ENCODE data around the gene SFMBT2. TPM values are rescaled to one million over a fixed set of nuclear protein-coding genes. Genes with fewer than 3 reads are reported as not detected.

Gene SFMBT2
- total and polyA plus RNA-seq, 2 of the 13 experiments (the other 11 are each of a cell fraction or from before 2014, with no cell fraction given): 0.01 to 0.02 TPM

DNA sequence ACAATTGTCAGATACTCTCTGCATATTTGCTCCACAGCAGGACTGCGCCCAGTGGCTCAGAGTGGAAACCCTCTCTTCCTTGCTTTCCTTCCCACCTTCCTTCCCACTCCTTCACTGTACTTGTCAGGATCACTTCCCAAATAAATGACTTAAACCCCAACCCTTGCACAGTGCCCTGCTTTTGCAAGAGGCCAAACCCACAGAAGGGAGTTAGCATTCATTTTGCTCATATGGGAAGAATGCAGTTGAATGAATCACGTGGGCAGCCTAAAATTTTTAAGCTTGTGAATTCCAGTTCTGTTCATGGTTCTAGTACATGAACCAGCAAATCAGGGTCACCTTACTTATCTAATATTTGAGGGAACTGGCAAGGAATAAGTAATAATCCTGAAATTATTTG is 47.7 kb upstream of the SFMBT2 start:
- in situ Hi-C loops (cut with HindIII; ENCODE audit: extremely low pct_ligation_motif_present, low pct_unique_long_range_greater_than_20kb) (no loop called here), intact Hi-C loops (cut with micrococcal nuclease; ENCODE audit: unreplicated experiment) (no loop called here)
- H3K27me3 ChIP-seq (ENCODE audit: control insufficient read depth in 1 of 2, insufficient read depth in 2 of 2, low read length in 2 of 2): peaks cover 3 to 13% of the 10 kb centered on the region in 2 experiments; a peak in 3 of 5 replicates
- no TSS peak for BruUV-seq (replicated peaks)
- no peaks in the 10 kb centered on the region for H4K20me1 ChIP-seq (ENCODE audit: insufficient read depth, low read length)
- POLR2A ChIA-PET: no interaction called here
- no peak overlapping the region for H2AFZ ChIP-seq (ENCODE audit: low read length)
- no peak overlapping the region for H3K27ac ChIP-seq (ENCODE audit: extremely low read length, insufficient read depth, low read length)
- DNase-seq (ENCODE audit: low spot score) (no peak), ATAC-seq (no peak), FAIRE-seq (no peak)
- no peaks in the 10 kb centered on the region for H3K36me3 ChIP-seq (replicated peaks in 1 of 2; ENCODE audit: control insufficient read depth in 1 of 2, insufficient read depth in 2 of 2, low read length in 2 of 2)
- no peaks in the 10 kb centered on the region for H3K4me1 ChIP-seq (ENCODE audit: insufficient read depth, low read length)
- 0% methylated on average over 2 of the region's 2 CpGs for WGBS (ENCODE audit: low lambda C conversion rate)
- no peaks in the 10 kb centered on the region for H3K79me2 ChIP-seq (ENCODE audit: insufficient read depth, low read length)
- no peaks in the 10 kb centered on the region for H3K9me3 ChIP-seq (ENCODE audit: low read length)
- H3K4me3 ChIP-seq (replicated peaks in 1 of 3; ENCODE audit: insufficient read depth in 1 of 3, low read depth in 2 of 3, low read length in 3 of 3): no peak overlapping the region
- H3K9ac ChIP-seq (ENCODE audit: insufficient read depth, low read depth, low read length): no peak overlapping the region
- H3K4me2 ChIP-seq (ENCODE audit: low read depth, low read length): no peak overlapping the region
- TF ChIP-seq ZNF143 (CRISPR knock-in tag; IDR thresholded peaks at IDR 0.05) (no peak), ZNF18 (CRISPR knock-in tag; IDR thresholded peaks at IDR 0.05; ENCODE audit: insufficient replicate concordance) (no peak)
- TF ChIP-seq, protein P1, sequence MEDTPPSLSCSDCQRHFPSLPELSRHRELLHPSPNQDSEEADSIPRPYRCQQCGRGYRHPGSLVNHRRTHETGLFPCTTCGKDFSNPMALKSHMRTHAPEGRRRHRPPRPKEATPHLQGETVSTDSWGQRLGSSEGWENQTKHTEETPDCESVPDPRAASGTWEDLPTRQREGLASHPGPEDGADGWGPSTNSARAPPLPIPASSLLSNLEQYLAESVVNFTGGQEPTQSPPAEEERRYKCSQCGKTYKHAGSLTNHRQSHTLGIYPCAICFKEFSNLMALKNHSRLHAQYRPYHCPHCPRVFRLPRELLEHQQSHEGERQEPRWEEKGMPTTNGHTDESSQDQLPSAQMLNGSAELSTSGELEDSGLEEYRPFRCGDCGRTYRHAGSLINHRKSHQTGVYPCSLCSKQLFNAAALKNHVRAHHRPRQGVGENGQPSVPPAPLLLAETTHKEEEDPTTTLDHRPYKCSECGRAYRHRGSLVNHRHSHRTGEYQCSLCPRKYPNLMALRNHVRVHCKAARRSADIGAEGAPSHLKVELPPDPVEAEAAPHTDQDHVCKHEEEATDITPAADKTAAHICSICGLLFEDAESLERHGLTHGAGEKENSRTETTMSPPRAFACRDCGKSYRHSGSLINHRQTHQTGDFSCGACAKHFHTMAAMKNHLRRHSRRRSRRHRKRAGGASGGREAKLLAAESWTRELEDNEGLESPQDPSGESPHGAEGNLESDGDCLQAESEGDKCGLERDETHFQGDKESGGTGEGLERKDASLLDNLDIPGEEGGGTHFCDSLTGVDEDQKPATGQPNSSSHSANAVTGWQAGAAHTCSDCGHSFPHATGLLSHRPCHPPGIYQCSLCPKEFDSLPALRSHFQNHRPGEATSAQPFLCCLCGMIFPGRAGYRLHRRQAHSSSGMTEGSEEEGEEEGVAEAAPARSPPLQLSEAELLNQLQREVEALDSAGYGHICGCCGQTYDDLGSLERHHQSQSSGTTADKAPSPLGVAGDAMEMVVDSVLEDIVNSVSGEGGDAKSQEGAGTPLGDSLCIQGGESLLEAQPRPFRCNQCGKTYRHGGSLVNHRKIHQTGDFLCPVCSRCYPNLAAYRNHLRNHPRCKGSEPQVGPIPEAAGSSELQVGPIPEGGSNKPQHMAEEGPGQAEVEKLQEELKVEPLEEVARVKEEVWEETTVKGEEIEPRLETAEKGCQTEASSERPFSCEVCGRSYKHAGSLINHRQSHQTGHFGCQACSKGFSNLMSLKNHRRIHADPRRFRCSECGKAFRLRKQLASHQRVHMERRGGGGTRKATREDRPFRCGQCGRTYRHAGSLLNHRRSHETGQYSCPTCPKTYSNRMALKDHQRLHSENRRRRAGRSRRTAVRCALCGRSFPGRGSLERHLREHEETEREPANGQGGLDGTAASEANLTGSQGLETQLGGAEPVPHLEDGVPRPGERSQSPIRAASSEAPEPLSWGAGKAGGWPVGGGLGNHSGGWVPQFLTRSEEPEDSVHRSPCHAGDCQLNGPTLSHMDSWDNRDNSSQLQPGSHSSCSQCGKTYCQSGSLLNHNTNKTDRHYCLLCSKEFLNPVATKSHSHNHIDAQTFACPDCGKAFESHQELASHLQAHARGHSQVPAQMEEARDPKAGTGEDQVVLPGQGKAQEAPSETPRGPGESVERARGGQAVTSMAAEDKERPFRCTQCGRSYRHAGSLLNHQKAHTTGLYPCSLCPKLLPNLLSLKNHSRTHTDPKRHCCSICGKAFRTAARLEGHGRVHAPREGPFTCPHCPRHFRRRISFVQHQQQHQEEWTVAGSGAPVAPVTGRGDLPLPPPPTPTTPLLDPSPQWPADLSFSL (CRISPR knock-in tag; IDR thresholded peaks at IDR 0.05): no peak
- CTCF ChIA-PET (ENCODE audit: low intra/inter-chr PET ratio, low total read pairs): no interaction called here

Data from HepG2 (cell line).